ENCODE measurements around the gene TPSD1. TPM values are rescaled to one million over a fixed set of nuclear protein-coding genes. Genes with fewer than 3 reads are reported as not detected.

Gene TPSD1
- total RNA-seq, 1 donor from 2014 or later = 9.4 TPM

- no peak overlapping the region for H3K27ac ChIP-seq
- TF ChIP-seq CTCF (IDR thresholded peaks at IDR 0.05) = no peak
- ATAC-seq = no peak
- H3K9me3 ChIP-seq = no peaks in the 10 kb centered on the region
- intact Hi-C loops (cut with DNase I) = no loop called here
- no peak overlapping the region for H3K4me3 ChIP-seq
- no peaks in the 10 kb centered on the region for H3K27me3 ChIP-seq
- no peaks in the 10 kb centered on the region for H3K36me3 ChIP-seq
- no peak for DNase-seq
- H3K4me1 ChIP-seq = no peaks in the 10 kb centered on the region
These were observed 44.2 kb upstream of the TPSD1 start for GRCh38 chr16:1211451-1212268.

- no peaks in the 10 kb centered on the region for H3K9me3 ChIP-seq
- no peaks in the 10 kb centered on the region for H3K27me3 ChIP-seq
- ATAC-seq = no peak
- H3K4me3 ChIP-seq = no peak overlapping the region
- DNase-seq = no peak
- no peaks in the 10 kb centered on the region for H3K36me3 ChIP-seq
- H3K27ac ChIP-seq = no peak overlapping the region
- intact Hi-C loops (cut with DNase I) = no loop called here
- no peak for TF ChIP-seq CTCF (IDR thresholded peaks at IDR 0.05)
- no peaks in the 10 kb centered on the region for H3K4me1 ChIP-seq
These were observed 43.2 kb upstream of the TPSD1 start for GRCh38 chr16:1212616-1213194.

- Histone ChIP-seq H3K27me3 (no peaks in the 10 kb centered on the region), H3K4me3 (no peak overlapping the region), H3K4me1 (no peaks in the 10 kb centered on the region), H3K27ac (no peak overlapping the region), H3K9me3 (no peaks in the 10 kb centered on the region), H3K36me3 (no peaks in the 10 kb centered on the region)
- intact Hi-C loops (cut with DNase I) = no loop called here
- TF ChIP-seq CTCF (IDR thresholded peaks at IDR 0.05) = no peak
- DNase-seq = no peak
- no peak for ATAC-seq
These were observed 42.6 kb upstream of the TPSD1 start for GRCh38 chr16:1213231-1213630.

- Histone ChIP-seq H3K4me3 (no peak overlapping the region), H3K36me3 (no peaks in the 10 kb centered on the region), H3K27ac (no peak overlapping the region), H3K9me3 (no peaks in the 10 kb centered on the region), H3K27me3 (no peaks in the 10 kb centered on the region), H3K4me1 (no peaks in the 10 kb centered on the region)
- ATAC-seq (no peak), DNase-seq (no peak)
- intact Hi-C loops (cut with DNase I) = no loop called here
- no peak for TF ChIP-seq CTCF (IDR thresholded peaks at IDR 0.05)
These were observed 42.0 kb upstream of the TPSD1 start for GRCh38 chr16:1213796-1214372.

- Histone ChIP-seq H3K4me1 (no peaks in the 10 kb centered on the region), H3K27ac (no peak overlapping the region), H3K36me3 (no peaks in the 10 kb centered on the region), H3K27me3 (no peaks in the 10 kb centered on the region), H3K9me3 (no peaks in the 10 kb centered on the region), H3K4me3 (no peak overlapping the region)
- ATAC-seq (no peak), DNase-seq (no peak)
- intact Hi-C loops (cut with DNase I) = no loop called here
- no peak for TF ChIP-seq CTCF (IDR thresholded peaks at IDR 0.05)
These were observed 41.1 kb upstream of the TPSD1 start for GRCh38 chr16:1214719-1215118.

Data from upper lobe of right lung (tissue), 1 donor.